ENCODE measurements around the gene ELL2. TPM values are rescaled to one million over a fixed set of nuclear protein-coding genes. Genes with fewer than 3 reads are reported as not detected.

ELL2 gene
- total and polyA plus RNA-seq, 9 of the 15 experiments (the other 6 are each of a cell fraction or from before 2014, with no cell fraction given): 4.3 to 18.3 (median 14.5) TPM

DNA sequence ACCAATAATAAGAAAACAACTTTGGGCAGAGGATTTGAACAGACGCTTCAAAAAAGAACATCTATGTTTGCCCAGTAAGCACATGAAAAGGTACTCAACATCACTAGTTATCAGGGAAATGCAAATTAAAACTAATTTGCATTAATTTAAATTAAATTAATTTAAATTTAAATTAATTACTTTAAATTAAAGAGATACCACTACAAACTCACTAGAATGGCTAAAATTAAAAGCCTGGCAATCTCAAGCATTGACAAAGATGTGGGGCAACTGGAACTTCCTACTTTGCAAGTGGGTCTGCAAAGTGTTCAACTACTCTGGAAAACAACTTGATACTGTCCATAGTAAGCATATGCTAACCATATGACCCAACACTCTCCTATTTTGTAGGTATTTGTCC lies 32.1 kb upstream of the ELL2 start (continued):
- TF ChIP-seq, protein P1, sequence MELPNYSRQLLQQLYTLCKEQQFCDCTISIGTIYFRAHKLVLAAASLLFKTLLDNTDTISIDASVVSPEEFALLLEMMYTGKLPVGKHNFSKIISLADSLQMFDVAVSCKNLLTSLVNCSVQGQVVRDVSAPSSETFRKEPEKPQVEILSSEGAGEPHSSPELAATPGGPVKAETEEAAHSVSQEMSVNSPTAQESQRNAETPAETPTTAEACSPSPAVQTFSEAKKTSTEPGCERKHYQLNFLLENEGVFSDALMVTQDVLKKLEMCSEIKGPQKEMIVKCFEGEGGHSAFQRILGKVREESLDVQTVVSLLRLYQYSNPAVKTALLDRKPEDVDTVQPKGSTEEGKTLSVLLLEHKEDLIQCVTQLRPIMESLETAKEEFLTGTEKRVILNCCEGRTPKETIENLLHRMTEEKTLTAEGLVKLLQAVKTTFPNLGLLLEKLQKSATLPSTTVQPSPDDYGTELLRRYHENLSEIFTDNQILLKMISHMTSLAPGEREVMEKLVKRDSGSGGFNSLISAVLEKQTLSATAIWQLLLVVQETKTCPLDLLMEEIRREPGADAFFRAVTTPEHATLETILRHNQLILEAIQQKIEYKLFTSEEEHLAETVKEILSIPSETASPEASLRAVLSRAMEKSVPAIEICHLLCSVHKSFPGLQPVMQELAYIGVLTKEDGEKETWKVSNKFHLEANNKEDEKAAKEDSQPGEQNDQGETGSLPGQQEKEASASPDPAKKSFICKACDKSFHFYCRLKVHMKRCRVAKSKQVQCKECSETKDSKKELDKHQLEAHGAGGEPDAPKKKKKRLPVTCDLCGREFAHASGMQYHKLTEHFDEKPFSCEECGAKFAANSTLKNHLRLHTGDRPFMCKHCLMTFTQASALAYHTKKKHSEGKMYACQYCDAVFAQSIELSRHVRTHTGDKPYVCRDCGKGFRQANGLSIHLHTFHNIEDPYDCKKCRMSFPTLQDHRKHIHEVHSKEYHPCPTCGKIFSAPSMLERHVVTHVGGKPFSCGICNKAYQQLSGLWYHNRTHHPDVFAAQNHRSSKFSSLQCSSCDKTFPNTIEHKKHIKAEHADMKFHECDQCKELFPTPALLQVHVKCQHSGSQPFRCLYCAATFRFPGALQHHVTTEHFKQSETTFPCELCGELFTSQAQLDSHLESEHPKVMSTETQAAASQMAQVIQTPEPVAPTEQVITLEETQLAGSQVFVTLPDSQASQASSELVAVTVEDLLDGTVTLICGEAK (IDR thresholded peaks at IDR 0.05): no peak
- TF ChIP-seq, protein P1 (CRISPR knock-in tag; IDR thresholded peaks at IDR 0.05): no peak
- TF ChIP-seq TCF7L2 (IDR thresholded peaks at IDR 0.05; ENCODE audit: low read depth, low read length) (no peak), RBM15 (IDR thresholded peaks at IDR 0.05; ENCODE audit: insufficient read depth, low read length) (no peak), SRSF1 (IDR thresholded peaks at IDR 0.05; ENCODE audit: low read depth, low read length) (no peak)
- TF ChIP-seq, protein P2, sequence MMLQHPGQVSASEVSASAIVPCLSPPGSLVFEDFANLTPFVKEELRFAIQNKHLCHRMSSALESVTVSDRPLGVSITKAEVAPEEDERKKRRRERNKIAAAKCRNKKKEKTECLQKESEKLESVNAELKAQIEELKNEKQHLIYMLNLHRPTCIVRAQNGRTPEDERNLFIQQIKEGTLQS (IDR thresholded peaks at IDR 0.05): no peak
- TF ChIP-seq, protein P2 (CRISPR knock-in tag; conservative IDR thresholded peaks at IDR 0.05): no peak

All from K562 (cell line).